OCI-LY7 (cell line): ENCODE measurements around the gene ZNF593OS.

ENCODE experiments used
- CTCF ChIP-seq: fragments of 200-600 bp; sonication (generic); conservative IDR thresholded peaks from 2 replicates; pipeline ENCODE4 v1.5.1; 2014; ENCODE audit warnings: mild to moderate bottlenecking, antibody characterized with exemption, low read length, moderate library complexity, mixed read lengths
- EZH2phosphoT487 ChIP-seq: fragments of 200-600 bp; sonication (generic); IDR thresholded peaks from 2 replicates; pipeline ENCODE4 v1.6.1; 2018; ENCODE audit warnings: low read depth, borderline replicate concordance, mild to moderate bottlenecking, mixed run types, antibody characterized with exemption, low read length, moderate library complexity, mixed read lengths

DNA sequence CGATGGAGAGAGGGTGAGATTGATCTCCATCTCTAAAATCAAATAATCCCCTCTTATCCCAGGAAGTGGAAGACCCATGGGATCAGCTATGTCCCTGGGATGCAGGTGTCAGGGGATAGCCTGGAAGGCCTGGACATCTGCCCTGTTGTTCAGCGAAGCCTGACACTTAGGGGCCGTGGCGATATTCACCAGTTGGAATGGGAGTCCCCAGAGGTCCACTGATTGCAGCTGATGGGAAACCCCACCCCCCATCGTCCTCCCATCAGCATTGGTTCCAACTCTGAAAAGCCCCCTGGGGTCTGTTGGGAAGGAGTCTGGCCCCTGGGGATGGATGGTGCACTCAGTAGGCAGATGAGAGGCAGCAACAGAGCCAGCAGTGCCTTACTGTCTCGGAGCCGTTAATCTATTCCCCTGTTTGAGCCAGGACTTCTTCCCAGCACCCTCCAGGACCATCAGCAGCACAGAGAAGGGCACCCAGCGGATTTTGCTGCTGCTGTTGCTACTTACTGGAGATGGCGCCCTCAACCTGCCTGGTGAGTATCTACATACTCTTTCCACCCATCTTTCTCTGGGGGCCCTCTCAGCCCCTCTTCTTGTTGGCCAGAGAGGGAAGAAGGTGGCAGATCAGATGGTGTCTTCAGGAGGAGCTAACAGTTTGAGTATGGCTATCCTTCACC, 32.1 kb upstream of the ZNF593OS start:
- TF ChIP-seq CTCF: peak; percentile 57
- no peak for TF ChIP-seq EZH2phosphoT487
